Upper lobe of right lung (tissue), 1 donor: ENCODE results near the gene CRIP2. TPM values are rescaled to one million over a fixed set of nuclear protein-coding genes. Genes with fewer than 3 reads are reported as not detected.
A peak's percentile ranks its signal among the peaks of the same experiment; 100 is the strongest.

ENCODE experiments used
- ATAC-seq: fragments of 200-7000 bp; cut with Tn5 transposase; one replicate; pipeline ENCODE4 v1.9.1; 2020; ENCODE audit warnings: mild to moderate bottlenecking, moderate library complexity
- DNase-seq: peaks from one replicate; pipeline ENCODE4 v3.0.0-alpha.2; 2020
- H3K27ac ChIP-seq: fragments of 200-600 bp; one replicate; pipeline ENCODE4 v1.8.0; 2022
- H3K27me3 ChIP-seq: fragments of 200-600 bp; one replicate; pipeline ENCODE4 v1.8.0; 2022; ENCODE audit warnings: mild to moderate bottlenecking
- H3K36me3 ChIP-seq: fragments of 200-600 bp; one replicate; pipeline ENCODE4 v1.8.0; 2022
- H3K4me1 ChIP-seq: fragments of 200-600 bp; one replicate; pipeline ENCODE4 v1.8.0; 2022
- H3K4me3 ChIP-seq: fragments of 200-600 bp; one replicate; pipeline ENCODE4 v1.8.0; 2022; ENCODE audit warnings: mild to moderate bottlenecking
- H3K9me3 ChIP-seq: fragments of 200-600 bp; one replicate; pipeline ENCODE4 v1.8.0; 2022
- CTCF ChIP-seq: fragments of 200-600 bp; IDR thresholded peaks from one replicate; pipeline ENCODE4 v1.8.0; 2022; ENCODE audit warnings: antibody characterized with exemption
- intact Hi-C: fragments of 100-400 bp; cut with DNase I; formaldehyde crosslinking; loops from one replicate; pipeline ENCODE4 v1.11.0; 2022
- total RNA-seq: library from RNA; stranded (reverse); fragmentation: NEBNext Ultra II Directional; extraction: Animal tissue kit (Norgen Biotek cat#: 25700); gene quantifications from one replicate; pipeline ENCODE4 v1.2.1, GENCODE V29; 2021
- donor health status: DM: no; HTN: yes; CAD: no; lungs with severe emphysema.

The CRIP2 gene
- total RNA-seq, 1 donor from 2014 or later = 191 TPM

- TF ChIP-seq CTCF = no peak
- peaks cover 29% of the 10 kb centered on the region for H3K4me1 ChIP-seq
- intact Hi-C loops = no loop called here
- peaks cover 12% of the 10 kb centered on the region for H3K27me3 ChIP-seq
- H3K36me3 ChIP-seq = no peaks in the 10 kb centered on the region
- no peak for ATAC-seq
- no peak overlapping the region for H3K4me3 ChIP-seq
- no peaks in the 10 kb centered on the region for H3K9me3 ChIP-seq
- peak overlapping the region; percentile 73 for H3K27ac ChIP-seq
- no peak for DNase-seq
These were observed 3.3 kb upstream of the CRIP2 start for GRCh38 chr14:105471297-105471821.

GRCh38 chr14:105471823-105472485 lies 2.7 kb upstream of the CRIP2 start:
- Histone ChIP-seq H3K9me3 (no peaks in the 10 kb centered on the region), H3K4me1 (peaks cover 35% of the 10 kb centered on the region), H3K36me3 (no peaks in the 10 kb centered on the region), H3K27ac (peak overlapping the region; percentile 73), H3K4me3 (no peak overlapping the region), H3K27me3 (peaks cover 12% of the 10 kb centered on the region)
- no peak for DNase-seq
- no peak for TF ChIP-seq CTCF
- ATAC-seq = no peak
- intact Hi-C loops = no loop called here

GRCh38 chr14:105472486-105472991 lies 2.1 kb upstream of the CRIP2 start:
- Histone ChIP-seq H3K27ac (peak overlapping the region; percentile 73), H3K4me1 (peaks cover 35% of the 10 kb centered on the region), H3K4me3 (no peak overlapping the region), H3K27me3 (peaks cover 12% of the 10 kb centered on the region), H3K9me3 (no peaks in the 10 kb centered on the region), H3K36me3 (no peaks in the 10 kb centered on the region)
- no peak for DNase-seq
- peak; percentile 20 for ATAC-seq
- intact Hi-C loops = no loop called here
- TF ChIP-seq CTCF = no peak

- Histone ChIP-seq H3K4me3 (peak overlapping the region; percentile 56), H3K27me3 (peaks cover 12% of the 10 kb centered on the region), H3K4me1 (peaks cover 35% of the 10 kb centered on the region), H3K36me3 (no peaks in the 10 kb centered on the region), H3K9me3 (no peaks in the 10 kb centered on the region), H3K27ac (peak overlapping the region; percentile 88)
- no peak for ATAC-seq
- no peak for TF ChIP-seq CTCF
- intact Hi-C loops = no loop called here
- DNase-seq = no peak
These were observed 1.5 kb upstream of the CRIP2 start for GRCh38 chr14:105473033-105473676.

GRCh38 chr14:105473677-105474482 lies 741 bp upstream of the CRIP2 start:
- DNase-seq (peak; percentile 93), ATAC-seq (peak; percentile 66)
- no peaks in the 10 kb centered on the region for H3K9me3 ChIP-seq
- H3K4me3 ChIP-seq = peak overlapping the region; percentile 56
- H3K27me3 ChIP-seq = peaks cover 12% of the 10 kb centered on the region
- no peak for TF ChIP-seq CTCF
- peaks cover 35% of the 10 kb centered on the region for H3K4me1 ChIP-seq
- peak overlapping the region; percentile 88 for H3K27ac ChIP-seq
- intact Hi-C loops = no loop called here
- no peaks in the 10 kb centered on the region for H3K36me3 ChIP-seq
